PC-3 (cell line): Measurements from ENCODE around the gene ARL10.

Source experiments
- EZH2phosphoT487 ChIP-seq: fragments of 300-600 bp; sonication (generic); IDR thresholded peaks from 2 replicates; pipeline ENCODE4 v1.6.1; 2018; ENCODE audit warnings: mild to moderate bottlenecking, antibody characterized with exemption, low read length, borderline replicate concordance
- TF ChIP-seq, protein P1 (sequence below): fragments of 300-600 bp; sonication (generic); conservative IDR thresholded peaks from 2 replicates; pipeline ENCODE4 v1.5.1; 2017; ENCODE audit warnings: antibody characterized with exemption, low read depth, mild to moderate bottlenecking, low read length

DNA sequence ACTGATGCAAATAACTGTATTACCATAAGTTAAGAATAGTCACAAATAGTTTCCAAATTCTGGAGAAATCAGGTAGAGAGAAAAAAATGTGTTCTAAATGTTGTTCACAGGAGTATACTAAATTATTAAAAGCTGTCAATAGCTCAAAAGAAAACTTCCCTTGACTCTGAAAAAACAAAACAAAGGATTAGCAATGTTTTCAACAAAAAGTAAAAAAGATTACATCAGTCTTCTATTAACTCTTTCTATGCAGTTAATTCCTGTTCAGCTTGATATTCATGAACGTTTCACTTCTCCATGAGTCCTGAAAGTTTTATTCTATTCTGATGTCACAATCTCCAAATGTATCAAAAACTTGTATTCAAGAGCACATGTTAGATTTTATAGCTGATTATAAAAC is 60.5 kb downstream of the ARL10 start:
- TF ChIP-seq EZH2phosphoT487, result no peak
- TF ChIP-seq, protein P1, sequence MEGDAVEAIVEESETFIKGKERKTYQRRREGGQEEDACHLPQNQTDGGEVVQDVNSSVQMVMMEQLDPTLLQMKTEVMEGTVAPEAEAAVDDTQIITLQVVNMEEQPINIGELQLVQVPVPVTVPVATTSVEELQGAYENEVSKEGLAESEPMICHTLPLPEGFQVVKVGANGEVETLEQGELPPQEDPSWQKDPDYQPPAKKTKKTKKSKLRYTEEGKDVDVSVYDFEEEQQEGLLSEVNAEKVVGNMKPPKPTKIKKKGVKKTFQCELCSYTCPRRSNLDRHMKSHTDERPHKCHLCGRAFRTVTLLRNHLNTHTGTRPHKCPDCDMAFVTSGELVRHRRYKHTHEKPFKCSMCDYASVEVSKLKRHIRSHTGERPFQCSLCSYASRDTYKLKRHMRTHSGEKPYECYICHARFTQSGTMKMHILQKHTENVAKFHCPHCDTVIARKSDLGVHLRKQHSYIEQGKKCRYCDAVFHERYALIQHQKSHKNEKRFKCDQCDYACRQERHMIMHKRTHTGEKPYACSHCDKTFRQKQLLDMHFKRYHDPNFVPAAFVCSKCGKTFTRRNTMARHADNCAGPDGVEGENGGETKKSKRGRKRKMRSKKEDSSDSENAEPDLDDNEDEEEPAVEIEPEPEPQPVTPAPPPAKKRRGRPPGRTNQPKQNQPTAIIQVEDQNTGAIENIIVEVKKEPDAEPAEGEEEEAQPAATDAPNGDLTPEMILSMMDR, result no peak
